ENCODE measurements around the gene IGDCC3.
A peak's percentile ranks its signal among the peaks of the same experiment; 100 is the strongest.

The IGDCC3 gene

GRCh38 chr15:65384895-65385869 is 7.4 kb upstream of the IGDCC3 start:
- Histone ChIP-seq H3K9ac (ENCODE audit: low read length) (no peak overlapping the region), H3K27me3 (replicated peaks; ENCODE audit: control insufficient read depth, insufficient read depth, low read length) (peaks cover 54% of the 10 kb centered on the region), H3K4me3 (ENCODE audit: low read length) (no peak overlapping the region), H3K9me3 (ENCODE audit: control insufficient read depth, low read length) (no peaks in the 10 kb centered on the region), H3K4me1 (ENCODE audit: control insufficient read depth, insufficient read depth, low read length) (peaks cover 4% of the 10 kb centered on the region), H3K36me3 (ENCODE audit: control insufficient read depth, insufficient read depth, low read length, severe bottlenecking) (no peaks in the 10 kb centered on the region)
- DNase-seq (ENCODE audit: low read depth) = peak; percentile 95

- Histone ChIP-seq H3K4me1 (ENCODE audit: control insufficient read depth, insufficient read depth, low read length) (peaks cover 4% of the 10 kb centered on the region), H3K36me3 (ENCODE audit: control insufficient read depth, insufficient read depth, low read length, severe bottlenecking) (no peaks in the 10 kb centered on the region), H3K9ac (ENCODE audit: low read length) (no peak overlapping the region)
These were observed 6.7 kb upstream of the IGDCC3 start for GRCh38 chr15:65384505-65384894.

GRCh38 chr15:65383991-65384390 is 6.2 kb upstream of the IGDCC3 start:
- Histone ChIP-seq H3K27me3 (replicated peaks; ENCODE audit: control insufficient read depth, insufficient read depth, low read length) (peaks cover 53% of the 10 kb centered on the region), H3K4me1 (ENCODE audit: control insufficient read depth, insufficient read depth, low read length) (peaks cover 4% of the 10 kb centered on the region), H3K36me3 (ENCODE audit: control insufficient read depth, insufficient read depth, low read length, severe bottlenecking) (no peaks in the 10 kb centered on the region)

More at GRCh38 chr15:65384505-65384894, 6.7 kb upstream of the IGDCC3 start:
- Histone ChIP-seq H3K9me3 (ENCODE audit: control insufficient read depth, low read length) (no peaks in the 10 kb centered on the region), H3K27me3 (replicated peaks; ENCODE audit: control insufficient read depth, insufficient read depth, low read length) (peaks cover 55% of the 10 kb centered on the region), H3K4me3 (ENCODE audit: low read length) (no peak overlapping the region)
- no peak for DNase-seq (ENCODE audit: low read depth)

GRCh38 chr15:65383456-65383855 is 5.7 kb upstream of the IGDCC3 start:
- Histone ChIP-seq H3K4me3 (ENCODE audit: low read length) (no peak overlapping the region), H3K27me3 (replicated peaks; ENCODE audit: control insufficient read depth, insufficient read depth, low read length) (peaks cover 55% of the 10 kb centered on the region), H3K36me3 (ENCODE audit: control insufficient read depth, insufficient read depth, low read length, severe bottlenecking) (no peaks in the 10 kb centered on the region), H3K4me1 (ENCODE audit: control insufficient read depth, insufficient read depth, low read length) (peaks cover 4% of the 10 kb centered on the region), H3K9ac (ENCODE audit: low read length) (no peak overlapping the region), H3K9me3 (ENCODE audit: control insufficient read depth, low read length) (no peaks in the 10 kb centered on the region)
- no peak for DNase-seq (ENCODE audit: low read depth)

More at GRCh38 chr15:65383991-65384390, 6.2 kb upstream of the IGDCC3 start:
- Histone ChIP-seq H3K4me3 (ENCODE audit: low read length) (no peak overlapping the region), H3K9me3 (ENCODE audit: control insufficient read depth, low read length) (no peaks in the 10 kb centered on the region), H3K9ac (ENCODE audit: low read length) (no peak overlapping the region)
- DNase-seq (ENCODE audit: low read depth) = no peak

- no peak for DNase-seq (ENCODE audit: low read depth)
- Histone ChIP-seq H3K4me1 (ENCODE audit: control insufficient read depth, insufficient read depth, low read length) (peaks cover 4% of the 10 kb centered on the region), H3K27me3 (replicated peaks; ENCODE audit: control insufficient read depth, insufficient read depth, low read length) (peaks cover 55% of the 10 kb centered on the region)
These were observed 5.1 kb upstream of the IGDCC3 start for GRCh38 chr15:65382921-65383320.

GRCh38 chr15:65382146-65382491 is 4.3 kb upstream of the IGDCC3 start:
- Histone ChIP-seq H3K4me3 (ENCODE audit: low read length) (no peak overlapping the region), H3K9me3 (ENCODE audit: control insufficient read depth, low read length) (no peaks in the 10 kb centered on the region), H3K27me3 (replicated peaks; ENCODE audit: control insufficient read depth, insufficient read depth, low read length) (peaks cover 55% of the 10 kb centered on the region), H3K9ac (ENCODE audit: low read length) (no peak overlapping the region), H3K4me1 (ENCODE audit: control insufficient read depth, insufficient read depth, low read length) (peaks cover 7% of the 10 kb centered on the region), H3K36me3 (ENCODE audit: control insufficient read depth, insufficient read depth, low read length, severe bottlenecking) (no peaks in the 10 kb centered on the region)
- DNase-seq (ENCODE audit: low read depth) = no peak

More at GRCh38 chr15:65382921-65383320, 5.1 kb upstream of the IGDCC3 start:
- H3K9me3 ChIP-seq (ENCODE audit: control insufficient read depth, low read length) = no peaks in the 10 kb centered on the region
- no peak overlapping the region for H3K4me3 ChIP-seq (ENCODE audit: low read length)
- no peak overlapping the region for H3K9ac ChIP-seq (ENCODE audit: low read length)
- no peaks in the 10 kb centered on the region for H3K36me3 ChIP-seq (ENCODE audit: control insufficient read depth, insufficient read depth, low read length, severe bottlenecking)

GRCh38 chr15:65381445-65382145 is 3.8 kb upstream of the IGDCC3 start:
- DNase-seq (ENCODE audit: low read depth) = no peak
- Histone ChIP-seq H3K4me3 (ENCODE audit: low read length) (no peak overlapping the region), H3K4me1 (ENCODE audit: control insufficient read depth, insufficient read depth, low read length) (peaks cover 12% of the 10 kb centered on the region), H3K36me3 (ENCODE audit: control insufficient read depth, insufficient read depth, low read length, severe bottlenecking) (no peaks in the 10 kb centered on the region), H3K27me3 (replicated peaks; ENCODE audit: control insufficient read depth, insufficient read depth, low read length) (peaks cover 55% of the 10 kb centered on the region), H3K9ac (ENCODE audit: low read length) (no peak overlapping the region), H3K9me3 (ENCODE audit: control insufficient read depth, low read length) (no peaks in the 10 kb centered on the region)

- no peak for DNase-seq (ENCODE audit: low read depth)
These were observed 2.2 kb upstream of the IGDCC3 start for GRCh38 chr15:65379986-65380385.

GRCh38 chr15:65377105-65377975 is 462 bp downstream of the IGDCC3 start:
- H3K4me1 ChIP-seq (ENCODE audit: control insufficient read depth, insufficient read depth, low read length) = peaks cover 8% of the 10 kb centered on the region
- DNase-seq (ENCODE audit: low read depth) = peak; percentile 73
- no peaks in the 10 kb centered on the region for H3K36me3 ChIP-seq (ENCODE audit: control insufficient read depth, insufficient read depth, low read length, severe bottlenecking)
- no peak overlapping the region for H3K9ac ChIP-seq (ENCODE audit: low read length)
- H3K9me3 ChIP-seq (ENCODE audit: control insufficient read depth, low read length) = no peaks in the 10 kb centered on the region
- H3K4me3 ChIP-seq (ENCODE audit: low read length) = peak overlapping the region; percentile 73
- H3K27me3 ChIP-seq (replicated peaks; ENCODE audit: control insufficient read depth, insufficient read depth, low read length) = peaks cover 66% of the 10 kb centered on the region

More at GRCh38 chr15:65379986-65380385, 2.2 kb upstream of the IGDCC3 start:
- H3K4me3 ChIP-seq (ENCODE audit: low read length) = no peak overlapping the region
- peaks cover 68% of the 10 kb centered on the region for H3K27me3 ChIP-seq (replicated peaks; ENCODE audit: control insufficient read depth, insufficient read depth, low read length)
- no peak overlapping the region for H3K9ac ChIP-seq (ENCODE audit: low read length)
- H3K4me1 ChIP-seq (ENCODE audit: control insufficient read depth, insufficient read depth, low read length) = peaks cover 8% of the 10 kb centered on the region
- no peaks in the 10 kb centered on the region for H3K9me3 ChIP-seq (ENCODE audit: control insufficient read depth, low read length)
- no peaks in the 10 kb centered on the region for H3K36me3 ChIP-seq (ENCODE audit: control insufficient read depth, insufficient read depth, low read length, severe bottlenecking)

GRCh38 chr15:65376767-65377104 is 1.1 kb downstream of the IGDCC3 start:
- H3K4me3 ChIP-seq (ENCODE audit: low read length) = peak overlapping the region; percentile 73
- DNase-seq (ENCODE audit: low read depth) = peak; percentile 62
- H3K27me3 ChIP-seq (replicated peaks; ENCODE audit: control insufficient read depth, insufficient read depth, low read length) = peaks cover 65% of the 10 kb centered on the region
- H3K4me1 ChIP-seq (ENCODE audit: control insufficient read depth, insufficient read depth, low read length) = peaks cover 8% of the 10 kb centered on the region
- H3K9me3 ChIP-seq (ENCODE audit: control insufficient read depth, low read length) = no peaks in the 10 kb centered on the region
- no peak overlapping the region for H3K9ac ChIP-seq (ENCODE audit: low read length)
- no peaks in the 10 kb centered on the region for H3K36me3 ChIP-seq (ENCODE audit: control insufficient read depth, insufficient read depth, low read length, severe bottlenecking)
